SH-SY5Y (cell line): ENCODE results near the gene PGK1.

Source experiments
- GATA2 ChIP-seq: IDR thresholded peaks from 2 replicates; pipeline ENCODE4 v1.6.1; 2011; ENCODE audit warnings: mild to moderate bottlenecking, low read depth, low read length
- GATA3 ChIP-seq: IDR thresholded peaks from 2 replicates; pipeline ENCODE4 v1.6.1; 2011; ENCODE audit warnings: low read depth, mild to moderate bottlenecking, low read length, moderate library complexity

GRCh38 chrX:78125148-78125547 lies 21.1 kb downstream of the PGK1 start:
- no peak for TF ChIP-seq GATA2
- no peak for TF ChIP-seq GATA3
